ENCODE data around the gene PRKG1.

- TF ChIP-seq CTCF (IDR thresholded peaks at IDR 0.05) (no peak), ZFX (IDR thresholded peaks at IDR 0.05; ENCODE audit: borderline replicate concordance) (no peak)
Measured at GRCh38 chr10:52030051-52030790, 955.9 kb downstream of the PRKG1 start.
